GM23338 (cell line): ENCODE measurements around the gene CLN6. TPM values are rescaled to one million over a fixed set of nuclear protein-coding genes. Genes with fewer than 3 reads are reported as not detected.
"Not testable (repeated sequence)": the region's sequence is repeated elsewhere in the genome, so short reads cannot be mapped to it uniquely, and the experiment has no call there.

Experiments
- ATAC-seq: fragments of 200-7000 bp; cut with Tn5 transposase; 3 replicates; pipeline ENCODE4 v1.9.1; 2020
- DNase-seq: peaks from one replicate; pipeline ENCODE4 v3.0.0-alpha.2; 2015; ENCODE audit warnings: low spot score
- H2AFZ ChIP-seq: fragments of 200-600 bp; sonication (generic); 2 replicates; pipeline ENCODE4 v1.8.0; 2016; ENCODE audit warnings: antibody characterized with exemption, mild to moderate bottlenecking, moderate library complexity
- H3F3A ChIP-seq: fragments of 200-600 bp; sonication (generic); replicated peaks from 2 replicates; pipeline ENCODE4 v1.8.0; 2017; ENCODE audit warnings: antibody characterized with exemption, mixed run types, low read depth
- H3K27ac ChIP-seq: fragments of 200-600 bp; sonication (generic); 2 replicates; pipeline ENCODE4 v1.6.1; 2016; ENCODE audit warnings: low read depth
- H3K27me3 ChIP-seq: fragments of 200-600 bp; sonication (generic); 2 replicates; pipeline ENCODE4 v1.8.0; 2016; ENCODE audit warnings: mild to moderate bottlenecking, mixed run types, moderate library complexity; ENCODE audit not compliant: insufficient read depth
- H3K36me3 ChIP-seq: fragments of 200-600 bp; sonication (generic); 2 replicates; pipeline ENCODE4 v1.8.0; 2016; ENCODE audit warnings: mild to moderate bottlenecking; ENCODE audit not compliant: insufficient read depth
- H3K4me1 ChIP-seq: fragments of 200-600 bp; sonication (generic); 2 replicates; pipeline ENCODE4 v1.8.0; 2016; ENCODE audit warnings: mild to moderate bottlenecking, moderate library complexity; ENCODE audit not compliant: insufficient read depth
- H3K4me2 ChIP-seq: fragments of 200-600 bp; sonication (generic); 2 replicates; pipeline ENCODE4 v1.7.1; 2017; ENCODE audit warnings: mixed run types
- H3K4me3 ChIP-seq: fragments of 200-600 bp; sonication (generic); 2 replicates; pipeline ENCODE4 v1.6.1; 2016; ENCODE audit warnings: mixed run types
- H3K79me2 ChIP-seq: fragments of 200-600 bp; sonication (generic); replicated peaks from 2 replicates; pipeline ENCODE4 v1.8.0; 2017; ENCODE audit warnings: mild to moderate bottlenecking; ENCODE audit not compliant: insufficient read depth
- H3K9me2 ChIP-seq: fragments of 200-600 bp; sonication (generic); 2 replicates; pipeline ENCODE4 v1.8.0; 2017; ENCODE audit not compliant: insufficient read depth
- H4K20me1 ChIP-seq: fragments of 200-600 bp; sonication (generic); replicated peaks from 2 replicates; pipeline ENCODE4 v1.8.0; 2017; ENCODE audit warnings: mild to moderate bottlenecking; ENCODE audit not compliant: insufficient read depth
- H3K27ac Mint-ChIP-seq: 2 replicates; pipeline ENCODE4 v1.8.0; 2020; ENCODE audit warnings: inconsistent platforms, mild to moderate bottlenecking, moderate library complexity, mixed read lengths
- H3K27me3 Mint-ChIP-seq: 3 replicates; pipeline ENCODE4 v1.8.0; 2022; ENCODE audit warnings: low read depth, mild to moderate bottlenecking, moderate library complexity, mixed read lengths, inconsistent platforms; ENCODE audit not compliant: insufficient read depth, poor library complexity
- H3K36me3 Mint-ChIP-seq: 3 replicates; pipeline ENCODE4 v1.8.0; 2021; ENCODE audit warnings: low read depth, mild to moderate bottlenecking, inconsistent platforms, moderate library complexity, mixed read lengths
- H3K4me1 Mint-ChIP-seq: 3 replicates; pipeline ENCODE4 v1.8.0; 2020; ENCODE audit warnings: mild to moderate bottlenecking, inconsistent platforms, mixed read lengths
- H3K4me3 Mint-ChIP-seq: 3 replicates; pipeline ENCODE4 v1.8.0; 2021; ENCODE audit warnings: moderate library complexity, mild to moderate bottlenecking, inconsistent platforms, mixed read lengths
- H3K9me3 Mint-ChIP-seq: 3 replicates; pipeline ENCODE4 v1.8.0; 2020; ENCODE audit warnings: moderate library complexity, mild to moderate bottlenecking, inconsistent platforms, mixed read lengths
- CREB1 ChIP-seq: fragments of 250-450 bp; sonication (Bioruptor Pico); IDR thresholded peaks from 2 replicates; pipeline ENCODE4 v1.5.0; 2020; ENCODE audit warnings: low read depth, mild to moderate bottlenecking, moderate library complexity
- EZH2 ChIP-seq: fragments of 200-600 bp; sonication (generic); IDR thresholded peaks from one replicate; pipeline ENCODE4 v1.8.0; 2017; ENCODE audit warnings: antibody characterized with exemption, mild to moderate bottlenecking, low read depth; ENCODE audit not compliant: unreplicated experiment
- EZH2phosphoT487 ChIP-seq: fragments of 200-600 bp; sonication (generic); IDR thresholded peaks from one replicate; pipeline ENCODE4 v1.8.1; 2018; ENCODE audit warnings: antibody characterized with exemption; ENCODE audit not compliant: unreplicated experiment
- JUNB ChIP-seq: IDR thresholded peaks from one replicate; pipeline ENCODE4 v1.6.1; 2016; ENCODE audit warnings: antibody characterized with exemption; ENCODE audit not compliant: unreplicated experiment
- NANOG ChIP-seq: IDR thresholded peaks from 2 replicates; pipeline ENCODE4 v1.6.1; 2016; ENCODE audit warnings: antibody characterized with exemption, borderline replicate concordance
- POLR2AphosphoS5 ChIP-seq: IDR thresholded peaks from 2 replicates; pipeline ENCODE4 v1.6.1; 2016; ENCODE audit warnings: antibody characterized with exemption, low read depth
- REST ChIP-seq: IDR thresholded peaks from one replicate; pipeline ENCODE4 v1.6.1; 2018; ENCODE audit warnings: antibody characterized with exemption; ENCODE audit not compliant: unreplicated experiment
- STAT1 ChIP-seq: IDR thresholded peaks from one replicate; pipeline ENCODE4 v1.6.1; 2016; ENCODE audit warnings: antibody characterized with exemption; ENCODE audit not compliant: unreplicated experiment
- ZNF462 ChIP-seq: fragments of 250-450 bp; sonication (Bioruptor Pico); IDR thresholded peaks from 2 replicates; pipeline ENCODE4 v1.5.0; 2020; ENCODE audit warnings: mild to moderate bottlenecking, moderate library complexity
- polyA plus RNA-seq: library from polyadenylated mRNA; unstranded; fragments of >200 nt; fragmentation: Nextera tagmentation; extraction: Ambion mirVana; gene quantifications from 2 replicates; pipeline ENCODE4 v1.2.1, GENCODE V29; 2016
- total RNA-seq: library from RNA; depleted of rRNA; stranded (reverse); fragments of >200 nt; shearing (Covaris generic); gene quantifications from 2 replicates; pipeline ENCODE4 v1.2.3, GENCODE V29; 2014
- TF ChIP-seq, protein P1 (sequence below): IDR thresholded peaks from 2 replicates; pipeline ENCODE4 v1.6.1; 2016; ENCODE audit warnings: antibody characterized with exemption

The CLN6 gene
- total and polyA plus RNA-seq, 2 experiments from 2014 or later = 20.7 to 69.5 TPM

DNA sequence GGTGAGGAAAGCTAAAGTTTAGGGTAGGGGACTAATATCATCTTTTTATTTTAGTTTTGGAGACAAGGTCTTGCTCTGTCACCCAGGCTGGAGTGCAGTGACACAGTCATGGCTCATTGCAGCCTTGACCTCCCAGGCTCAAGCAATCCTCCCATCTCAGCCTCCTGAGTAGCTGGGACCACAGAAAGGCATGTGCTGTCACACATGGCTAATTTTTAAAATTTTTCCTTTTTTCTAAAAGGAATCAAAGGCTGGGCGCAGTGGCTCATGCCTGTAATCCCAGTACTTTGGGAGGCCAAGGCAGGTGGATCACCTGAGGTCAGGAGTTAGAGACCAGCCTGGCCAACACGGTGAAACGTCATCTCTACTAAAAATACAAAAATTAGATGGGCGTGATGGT lies 4.1 kb downstream of the CLN6 start:
- peaks cover 42% of the 10 kb centered on the region for H3K36me3 Mint-ChIP-seq
- Histone ChIP-seq H4K20me1 (peaks cover 34% of the 10 kb centered on the region), H3K4me1 (peaks cover 17% of the 10 kb centered on the region; the same call in 1 of the 2 replicates), H3K79me2 (peaks cover 69% of the 10 kb centered on the region)
- not testable (repeated sequence) for H3K36me3 ChIP-seq, DNase-seq, H3K4me2 ChIP-seq, H3K4me3 Mint-ChIP-seq, H3K27me3 Mint-ChIP-seq, H3K9me2 ChIP-seq, H3K27ac ChIP-seq, H3K27me3 ChIP-seq, H3K4me3 ChIP-seq, H3K27ac Mint-ChIP-seq, H2AFZ ChIP-seq, H3F3A ChIP-seq, ATAC-seq
- peaks cover 27% of the 10 kb centered on the region for H3K9me3 Mint-ChIP-seq
- peaks cover 28% of the 10 kb centered on the region for H3K4me1 Mint-ChIP-seq

GRCh38 chr15:68224546-68225250 lies 4.8 kb downstream of the CLN6 start:
- Histone ChIP-seq H3K9me2 (no peaks in the 10 kb centered on the region), H3K79me2 (peaks cover 77% of the 10 kb centered on the region), H3K27ac (no peak overlapping the region), H3K4me3 (no peak overlapping the region), H2AFZ (no peak overlapping the region), H3K36me3 (no peaks in the 10 kb centered on the region; the same call in 1 of the 2 replicates), H4K20me1 (peaks cover 34% of the 10 kb centered on the region), H3K27me3 (no peaks in the 10 kb centered on the region), H3K4me1 (peaks cover 17% of the 10 kb centered on the region; the same call in 1 of the 2 replicates), H3F3A (peaks cover 9% of the 10 kb centered on the region; the same call in 1 of the 2 replicates), H3K4me2 (no peak overlapping the region)
- ATAC-seq (no peak), DNase-seq (no peak)
- Mint-ChIP-seq H3K4me3 (no peak overlapping the region), H3K9me3 (peaks cover 27% of the 10 kb centered on the region), H3K27me3 (peaks cover 5% of the 10 kb centered on the region), H3K27ac (no peak overlapping the region), H3K36me3 (peaks cover 49% of the 10 kb centered on the region), H3K4me1 (peaks cover 23% of the 10 kb centered on the region)
- TF ChIP-seq JUNB (no peak), STAT1 (no peak), EZH2 (no peak), NANOG (no peak), EZH2phosphoT487 (no peak), CREB1 (CRISPR knock-in tag) (no peak), POLR2AphosphoS5 (no peak), ZNF462 (CRISPR knock-in tag) (no peak), REST (no peak)
- TF ChIP-seq, protein P1, sequence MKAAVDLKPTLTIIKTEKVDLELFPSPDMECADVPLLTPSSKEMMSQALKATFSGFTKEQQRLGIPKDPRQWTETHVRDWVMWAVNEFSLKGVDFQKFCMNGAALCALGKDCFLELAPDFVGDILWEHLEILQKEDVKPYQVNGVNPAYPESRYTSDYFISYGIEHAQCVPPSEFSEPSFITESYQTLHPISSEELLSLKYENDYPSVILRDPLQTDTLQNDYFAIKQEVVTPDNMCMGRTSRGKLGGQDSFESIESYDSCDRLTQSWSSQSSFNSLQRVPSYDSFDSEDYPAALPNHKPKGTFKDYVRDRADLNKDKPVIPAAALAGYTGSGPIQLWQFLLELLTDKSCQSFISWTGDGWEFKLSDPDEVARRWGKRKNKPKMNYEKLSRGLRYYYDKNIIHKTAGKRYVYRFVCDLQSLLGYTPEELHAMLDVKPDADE = no peak
